Psoas muscle (tissue), 8 donors: ENCODE measurements around the gene SLC46A1. TPM values are rescaled to one million over a fixed set of nuclear protein-coding genes. Genes with fewer than 3 reads are reported as not detected.

Experiments
- ATAC-seq, 4 donors: fragments of 200-7000 bp; cut with Tn5 transposase; one replicate each; pipeline ENCODE4 v1.9.1; 2020; ENCODE audit warnings: moderate library complexity in 3 of 4, mild to moderate bottlenecking in 2 of 4
- DNase-seq, 2 donors: peaks; one replicate each; pipeline ENCODE4 v3.0.0-alpha.2; 2020
- H3K27ac ChIP-seq: fragments of 200-600 bp; one replicate; pipeline ENCODE4 v1.8.0; 2022
- H3K27me3 ChIP-seq, 3 donors: fragments of 200-600 bp in 1 of 3; one replicate each; pipeline versions ENCODE4 v1.6.1 to v1.8.0; 2013 to 2022; ENCODE audit warnings: low read length in 2 of 3, mild to moderate bottlenecking in 2 of 3, moderate library complexity in 1 of 3; ENCODE audit not compliant: insufficient read depth in 3 of 3
- H3K36me3 ChIP-seq, 2 donors: fragments of 200-600 bp in 1 of 2; one replicate each; pipeline versions ENCODE4 v1.6.1 to v1.8.0; 2013 to 2022; ENCODE audit warnings: low read depth in 1 of 2, mild to moderate bottlenecking in 1 of 2, moderate library complexity in 1 of 2; ENCODE audit not compliant: insufficient read depth in 1 of 2
- H3K4me1 ChIP-seq: fragments of 200-600 bp; one replicate; pipeline ENCODE4 v1.8.0; 2022
- H3K4me3 ChIP-seq: fragments of 200-600 bp; one replicate; pipeline ENCODE4 v1.8.0; 2022; ENCODE audit warnings: mild to moderate bottlenecking
- H3K9me3 ChIP-seq: fragments of 200-600 bp; one replicate; pipeline ENCODE4 v1.8.0; 2022
- CTCF ChIP-seq: fragments of 200-600 bp; IDR thresholded peaks from one replicate; pipeline ENCODE4 v1.8.0; 2022; ENCODE audit warnings: antibody characterized with exemption
- WGBS, 3 donors: extraction: QIAGEN DNeasy Blood & Tissue Kit; methylation state at CpG; one replicate each; pipeline versions ENCODE4 v1.1.6 to v1.1.7; 2013; 5-methylcytosine and 5-hydroxymethylcytosine counted together
- intact Hi-C, 2 donors: fragments of 100-400 bp; cut with DNase I; formaldehyde crosslinking; loops; one replicate each; pipeline versions ENCODE4 v1.11.0 to v1.14.2; 2022
- polyA plus RNA-seq, 3 donors: library from polyadenylated mRNA; stranded (reverse); fragments of 200-250 nt; gene quantifications; one replicate each; pipeline ENCODE4 v1.2.3, GENCODE V29; 2013
- total RNA-seq, 4 donors: library from RNA; stranded (reverse); fragmentation: NEBNext Ultra II Directional in 2 of 4; extraction: Animal tissue kit (Norgen Biotek cat#: 25700) in 2 of 4; gene quantifications; one replicate each; pipeline versions ENCODE4 v1.2.1 to v1.2.4, GENCODE V29; 2021 to 2023
- donor health status: healthy with polysubstance abuse.
- donor health status: DM: no; HTN: no; CAD: no; lungs with moderate emphysema.
- donor health status: Bipolar disorder and iron deficiency.
- donor health status: healthy.
- donor health status: DM: yes; HTN: yes; CAD: no.
- donor health status: DM: no; HTN: no; CAD: no.
- donor health status: DM: no; HTN: no; CAD: no.
- donor health status: DM: yes; HTN: yes; CAD: no.

Gene SLC46A1
- total and polyA plus RNA-seq, 7 donors: 1.1 to 4.2 (median 2.7) TPM

GRCh38 chr17:28415886-28416285, 9.9 kb upstream of the SLC46A1 start:
- Histone ChIP-seq H3K4me3 (no peak overlapping the region), H3K36me3 (no peaks in the 10 kb centered on the region), H3K4me1 (no peaks in the 10 kb centered on the region), H3K27ac (no peak overlapping the region), H3K27me3 (peaks cover 0 to 19% (median 2%) of the 10 kb centered on the region in 3 donors), H3K9me3 (no peaks in the 10 kb centered on the region)
- DNase-seq: no peak
- ATAC-seq: no peak
- 85 to 88% (median 87%) methylated on average over 3 of the region's 3 CpGs for WGBS, 3 donors
- TF ChIP-seq CTCF: no peak
- intact Hi-C loops: no loop called here

- Histone ChIP-seq H3K4me1 (no peaks in the 10 kb centered on the region), H3K9me3 (no peaks in the 10 kb centered on the region), H3K36me3 (no peaks in the 10 kb centered on the region), H3K27ac (no peak overlapping the region), H3K4me3 (no peak overlapping the region), H3K27me3 (peaks cover 0 to 11% (median 2%) of the 10 kb centered on the region in 3 donors)
- ATAC-seq (no peak), DNase-seq (no peak)
- intact Hi-C loops: no loop called here
- 51 to 57% (median 51%) methylated on average over 7 of the region's 7 CpGs for WGBS, 3 donors
- no peak for TF ChIP-seq CTCF
Observed at GRCh38 chr17:28413804-28414203, 7.8 kb upstream of the SLC46A1 start.

GRCh38 chr17:28412099-28412498, 6.1 kb upstream of the SLC46A1 start:
- Histone ChIP-seq H3K4me1 (no peaks in the 10 kb centered on the region), H3K27me3 (peaks cover 0 to 11% (median 2%) of the 10 kb centered on the region in 3 donors), H3K36me3 (no peaks in the 10 kb centered on the region), H3K27ac (no peak overlapping the region), H3K4me3 (no peak overlapping the region), H3K9me3 (no peaks in the 10 kb centered on the region)
- intact Hi-C loops: no loop called here
- DNase-seq (no peak), ATAC-seq (no peak)
- no peak for TF ChIP-seq CTCF
- WGBS, 3 donors: 61 to 79% (median 72%) methylated on average over 3 of the region's 3 CpGs

- Histone ChIP-seq H3K9me3 (no peaks in the 10 kb centered on the region), H3K27me3 (peaks cover 0 to 2% (median 2%) of the 10 kb centered on the region in 3 donors), H3K4me3 (no peak overlapping the region), H3K4me1 (no peaks in the 10 kb centered on the region), H3K36me3 (peaks cover 0 to 11% of the 10 kb centered on the region in 2 donors), H3K27ac (no peak overlapping the region)
- no peak for TF ChIP-seq CTCF
- DNase-seq (no peak), ATAC-seq (no peak)
- intact Hi-C loops: no loop called here
- WGBS, 3 donors: 82 to 92% (median 88%) methylated on average over 1 of the region's 1 CpG
Observed at GRCh38 chr17:28407974-28408306, 1.9 kb upstream of the SLC46A1 start.
